Transverse colon (tissue), 4 donors: ENCODE measurements around the gene CLCN1. TPM values are rescaled to one million over a fixed set of nuclear protein-coding genes. Genes with fewer than 3 reads are reported as not detected.
A peak's percentile ranks its signal among the peaks of the same experiment; 100 is the strongest.

Source experiments
- DNase-seq: peaks from one replicate; pipeline ENCODE4 v3.0.0-alpha.2; 2019
- H3K27ac ChIP-seq, 4 donors: fragments of 200-600 bp; sonication (generic); 2 replicates each; pipeline ENCODE4 v1.5.1; 2016 to 2018; ENCODE audit warnings: inconsistent platforms in 4 of 4
- H3K27me3 ChIP-seq: fragments of 200-600 bp; sonication (generic); 2 replicates; pipeline ENCODE4 v1.5.1; 2017; ENCODE audit warnings: inconsistent platforms
- H3K36me3 ChIP-seq, 4 donors: fragments of 200-600 bp; sonication (generic); 2 replicates each; pipeline ENCODE4 v1.5.1; 2017 to 2019; ENCODE audit warnings: inconsistent platforms in 4 of 4
- H3K4me1 ChIP-seq, 4 donors: fragments of 200-600 bp; sonication (generic); 2 replicates each; pipeline ENCODE4 v1.5.1; 2017 to 2020; ENCODE audit warnings: inconsistent platforms in 4 of 4
- H3K4me3 ChIP-seq, 4 donors: fragments of 200-600 bp; sonication (generic); 1 replicate in 1 of 4; 2 replicates in 3 of 4; pipeline versions ENCODE4 v1.5.1 to v1.6.1; 2017 to 2019; ENCODE audit warnings: inconsistent platforms in 4 of 4
- H3K9me3 ChIP-seq, 2 donors: fragments of 200-600 bp; sonication (generic); 2 replicates each; pipeline ENCODE4 v1.5.1; 2017 to 2019; ENCODE audit warnings: inconsistent platforms in 2 of 2
- CTCF ChIP-seq, 5 experiments: fragments of 200-600 bp in 3 of 5; fragments of 450-650 bp in 2 of 5; sonication (generic) in 3 of 5; IDR thresholded peaks; 1 replicate in 2 of 5; 2 replicates in 3 of 5; pipeline ENCODE4 v1.5.1; 2016 to 2017; ENCODE audit warnings: antibody characterized with exemption in 5 of 5, inconsistent platforms in 3 of 5, mild to moderate bottlenecking in 2 of 5, moderate library complexity in 1 of 5
- EP300 ChIP-seq: sonication (generic); formaldehyde crosslinking; IDR thresholded peaks from one replicate; pipeline ENCODE4 v1.6.1; 2017; ENCODE audit warnings: antibody characterized with exemption, low read depth
- POLR2A ChIP-seq: fragments of 450-650 bp; IDR thresholded peaks from one replicate; pipeline ENCODE4 v1.6.1; 2016; ENCODE audit warnings: antibody characterized with exemption, mild to moderate bottlenecking, moderate library complexity
- POLR2AphosphoS5 ChIP-seq, 3 donors: sonication (generic); formaldehyde crosslinking; IDR thresholded peaks; one replicate each; pipeline ENCODE4 v1.6.1; 2016; ENCODE audit warnings: antibody characterized with exemption in 3 of 3
- WGBS, 2 donors: methylation state at CpG; one replicate each; pipeline ENCODE4 v1.1.5; 2018; ENCODE audit warnings: low coverage in 1 of 2; 5-methylcytosine and 5-hydroxymethylcytosine counted together
- in situ Hi-C, 4 donors: fragments of 200-750 bp; cut with MboI; loops; one replicate each; pipeline versions ENCODE4 v1.15.0 to v1.15.1; 2017; ENCODE audit warnings: low sequenced_read_pairs in 3 of 4, low pct_ligation_motif_present in 1 of 4, low pct_unique_long_range_greater_than_20kb in 1 of 4
- intact Hi-C: fragments of 100-400 bp; cut with DNase I; formaldehyde crosslinking; loops from one replicate; pipeline ENCODE4 v1.15.1; 2023; ENCODE audit warnings: low total_unique reads
- total RNA-seq, 4 donors: library from RNA; depleted of rRNA; stranded (reverse); fragments of >200 nt; gene quantifications; one replicate each; pipeline ENCODE4 v1.1.0, GENCODE V29; 2016

The CLCN1 gene
- total RNA-seq, 4 donors from 2014 or later = not detected

- H3K4me3 ChIP-seq = no peak overlapping the region
- H3K27me3 ChIP-seq = no peaks in the 10 kb centered on the region
- H3K27ac ChIP-seq = no peak overlapping the region
- H3K4me1 ChIP-seq = peaks cover 10 to 28% (median 23%) of the 10 kb centered on the region in 4 donors
- WGBS, 2 donors = 77 to 81% methylated on average over 3 to 21 of the region's 21 CpGs
- no peak for TF ChIP-seq EP300
- TF ChIP-seq CTCF (IDR thresholded peaks at IDR 0.05) = peak in 2 of 5 experiments; percentile 13 to 25
- H3K9me3 ChIP-seq = no peaks in the 10 kb centered on the region
- H3K36me3 ChIP-seq = no peaks in the 10 kb centered on the region
- intact Hi-C loops (no loop called here), in situ Hi-C loops (no loop called here)
- DNase-seq = no peak
These were observed 79.6 kb downstream of the CLCN1 start for GRCh38 chr7:143395187-143396149.

GRCh38 chr7:143396182-143396581, 80.3 kb downstream of the CLCN1 start:
- no peaks in the 10 kb centered on the region for H3K9me3 ChIP-seq
- in situ Hi-C loops (no loop called here), intact Hi-C loops (no loop called here)
- no peak overlapping the region for H3K27ac ChIP-seq
- DNase-seq = no peak
- 82% methylated on average over 7 of the region's 7 CpGs; no CpG with 5 or more reads in 1 of the 2 donors for WGBS, 2 donors
- no peak overlapping the region for H3K4me3 ChIP-seq
- no peaks in the 10 kb centered on the region for H3K27me3 ChIP-seq
- H3K36me3 ChIP-seq = no peaks in the 10 kb centered on the region
- peaks cover 9 to 22% (median 18%) of the 10 kb centered on the region in 4 donors for H3K4me1 ChIP-seq
- TF ChIP-seq POLR2AphosphoS5 (IDR thresholded peaks at IDR 0.05) (no peak), EP300 (no peak), CTCF (IDR thresholded peaks at IDR 0.05) (no peak), POLR2A (no peak)

- intact Hi-C loops = no loop called here
- H3K27ac ChIP-seq = no peak overlapping the region
- 87 to 89% methylated on average over 14 to 28 of the region's 28 CpGs for WGBS, 2 donors
- no peaks in the 10 kb centered on the region for H3K27me3 ChIP-seq
- H3K4me1 ChIP-seq = peaks cover 2 to 15% (median 10%) of the 10 kb centered on the region in 4 donors
- no peaks in the 10 kb centered on the region for H3K36me3 ChIP-seq
- in situ Hi-C loops = no loop called here
- TF ChIP-seq EP300 = no peak
- TF ChIP-seq CTCF (IDR thresholded peaks at IDR 0.05) = no peak
- no peak overlapping the region for H3K4me3 ChIP-seq
- DNase-seq = no peak
- no peaks in the 10 kb centered on the region for H3K9me3 ChIP-seq
These were observed 81.0 kb downstream of the CLCN1 start for GRCh38 chr7:143396625-143397556.
